Dermis blood vessel endothelial cell (primary cell): ENCODE data around the gene ZXDC. TPM values are rescaled to one million over a fixed set of nuclear protein-coding genes. Genes with fewer than 3 reads are reported as not detected.
A peak's percentile ranks its signal among the peaks of the same experiment; 100 is the strongest.

Experiments
- DNase-seq: peaks from one replicate; pipeline ENCODE4 v3.0.0; 2010
- total RNA-seq: library from RNA; depleted of rRNA; stranded (reverse); fragments of >200 nt; gene quantifications from 2 replicates; pipeline ENCODE4 v1.2.3, GENCODE V29; 2014

The ZXDC gene
- total RNA-seq, 1 donor from 2014 or later, result 22.8 TPM

DNA sequence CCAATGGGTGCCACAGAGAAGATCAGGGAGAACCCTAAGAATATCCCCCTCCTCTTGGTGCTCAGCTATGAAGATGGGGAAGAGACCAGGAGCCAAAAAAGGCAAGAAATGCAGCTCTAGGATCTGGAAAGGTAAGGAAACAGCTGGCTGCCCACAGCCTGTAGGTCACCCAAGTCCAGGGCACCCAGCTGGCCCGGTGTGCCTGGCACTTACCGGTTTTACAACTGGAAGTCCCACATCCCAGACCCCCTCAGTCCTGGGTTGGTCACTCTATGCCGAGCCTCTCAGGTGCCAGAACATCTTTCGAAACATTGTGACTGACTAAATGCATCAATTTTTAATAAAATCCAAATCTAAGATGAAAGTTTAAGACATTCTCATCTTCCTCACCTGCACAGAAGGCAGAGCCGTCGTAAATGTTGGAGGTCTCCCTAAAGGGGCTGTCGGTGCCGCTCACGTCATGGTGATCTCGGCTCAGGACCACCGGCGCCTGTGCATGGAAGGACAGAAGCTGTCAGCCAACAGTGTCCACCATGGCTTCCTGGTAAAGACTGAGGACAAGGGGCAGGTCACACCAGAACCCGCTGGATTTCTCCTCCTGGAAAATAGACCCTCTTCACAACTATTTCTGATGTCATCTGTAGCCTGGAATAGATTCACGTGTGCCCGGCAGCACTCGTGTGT is 13.3 kb upstream of the ZXDC start:
- no peak for DNase-seq

DNA sequence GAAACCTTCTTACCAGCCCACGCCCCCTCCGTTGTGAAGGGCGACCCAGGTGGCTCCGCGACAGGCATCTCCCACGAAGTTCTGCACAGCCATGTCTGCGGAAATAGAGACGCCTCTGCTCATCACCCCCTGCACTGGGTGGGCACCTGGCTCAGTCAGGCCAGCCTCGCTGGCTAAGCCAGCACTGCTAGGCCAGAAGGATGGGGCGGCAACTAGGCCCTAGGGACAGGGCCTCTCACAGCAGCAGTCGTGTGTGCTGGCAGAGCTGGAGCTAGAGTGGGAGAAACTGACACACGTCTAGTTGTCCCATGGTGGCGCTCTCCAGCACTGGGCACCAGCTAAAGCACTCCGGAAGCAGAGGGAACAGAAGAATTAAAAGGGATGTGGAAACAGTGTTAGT is 12.5 kb upstream of the ZXDC start:
- no peak for DNase-seq

DNA sequence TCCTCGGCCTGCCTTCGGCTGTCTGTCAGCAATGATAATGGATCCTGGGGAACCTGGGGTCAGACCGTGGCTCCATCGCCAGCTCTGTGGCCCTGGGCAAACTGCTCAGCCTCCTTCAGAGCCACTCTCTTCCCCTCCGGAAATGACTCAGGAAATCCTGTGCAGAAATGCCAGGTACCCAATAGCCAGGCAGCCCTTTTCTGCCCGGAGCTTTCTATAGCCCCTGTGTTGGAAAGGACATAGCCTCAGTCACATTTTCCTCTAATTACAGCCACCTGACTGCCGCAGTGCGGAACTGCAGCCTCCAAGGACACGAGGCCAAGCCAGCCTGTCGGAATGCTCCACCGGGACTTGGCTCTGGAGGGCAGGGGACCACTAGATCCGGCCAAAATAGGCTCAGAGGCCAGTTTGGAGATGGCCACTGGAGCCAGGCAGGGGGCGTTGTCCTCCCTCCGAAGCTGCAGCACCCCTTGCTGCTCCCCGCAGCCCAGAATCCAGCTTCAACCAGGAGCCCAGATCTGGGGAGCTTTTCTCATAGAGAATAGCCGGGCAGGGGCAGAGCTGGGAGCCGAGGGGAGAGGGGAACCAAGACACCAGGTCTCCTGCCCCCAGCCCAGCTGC is 11.6 kb upstream of the ZXDC start:
- DNase-seq, result peak; percentile 76

DNA sequence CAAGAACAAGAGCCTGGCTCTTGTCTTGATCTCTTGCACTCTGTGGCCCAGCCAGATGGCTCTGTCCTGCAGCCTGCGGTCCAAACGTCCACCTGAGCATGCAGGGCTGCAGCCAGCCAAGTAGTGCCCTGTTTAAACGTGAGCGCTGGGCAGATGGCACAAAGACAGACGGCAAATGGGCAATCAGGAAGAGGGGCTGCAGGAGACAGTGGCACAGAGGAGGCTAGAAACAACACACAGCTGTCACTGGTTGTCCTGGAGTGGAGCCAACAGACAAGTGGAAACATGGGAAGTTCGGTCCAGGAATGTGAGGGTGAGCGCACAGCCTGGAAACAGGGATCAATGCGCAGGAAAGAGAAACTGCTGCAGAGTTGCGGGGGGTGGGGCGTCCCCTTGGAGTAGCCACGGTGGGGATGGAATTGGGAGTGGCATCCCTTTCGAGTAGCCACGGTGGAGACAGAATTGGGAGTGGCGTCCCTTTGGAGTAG is 10.7 kb upstream of the ZXDC start:
- DNase-seq, result peak; percentile 39

DNA sequence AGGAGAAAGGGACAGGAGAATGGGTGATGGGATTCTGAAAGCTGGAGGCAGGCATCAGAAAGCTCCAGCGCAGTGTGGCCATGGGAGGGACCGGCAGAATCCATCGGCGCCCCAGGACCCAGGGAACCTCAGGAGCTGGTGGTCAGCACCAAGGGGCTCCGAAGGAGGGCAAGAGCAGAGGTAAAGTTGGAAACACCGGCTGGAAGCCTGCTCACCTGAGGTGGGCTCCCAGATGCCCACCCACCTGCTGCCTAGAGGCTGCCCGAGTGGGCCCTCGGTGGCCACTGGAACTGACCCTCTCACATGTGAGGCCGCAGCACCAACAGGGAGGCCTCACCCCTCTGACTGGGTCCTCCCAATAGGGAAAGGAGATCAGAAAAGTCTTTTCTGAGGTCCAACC is 10.3 kb upstream of the ZXDC start:
- no peak for DNase-seq

DNA sequence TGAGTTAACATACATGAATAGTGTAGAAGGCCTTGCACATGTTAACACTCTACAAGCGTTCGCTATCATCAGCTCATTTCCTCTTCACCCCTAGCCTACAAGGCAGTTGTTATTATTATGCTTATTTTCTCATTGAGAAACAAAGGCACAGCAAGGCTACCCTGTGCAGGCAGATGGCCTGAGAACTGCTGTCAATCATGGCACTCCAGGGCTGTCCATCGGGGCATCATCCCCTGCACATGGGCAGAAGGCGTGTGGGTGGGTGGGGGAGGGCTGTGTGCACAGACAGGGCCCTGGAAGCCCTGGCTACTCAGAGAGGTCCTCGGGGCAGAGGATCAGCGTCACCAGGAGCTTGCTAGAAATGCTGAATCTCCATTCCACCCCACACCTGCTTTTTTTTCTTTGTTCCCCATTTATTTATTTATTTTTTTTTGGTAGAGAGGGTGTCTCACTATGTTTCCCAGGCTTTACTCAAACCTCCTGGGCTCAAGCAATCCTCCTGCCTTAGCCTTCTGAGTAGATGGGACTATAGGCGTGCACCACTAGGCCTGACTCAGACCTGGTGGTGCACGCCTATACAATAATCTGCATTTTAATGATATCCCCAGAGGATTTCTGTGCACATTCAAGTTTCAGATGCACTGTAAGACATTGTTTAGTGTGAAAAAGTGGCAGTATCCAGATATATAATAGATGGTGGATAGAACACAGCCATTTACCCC is 9.6 kb upstream of the ZXDC start:
- DNase-seq, result no peak

DNA sequence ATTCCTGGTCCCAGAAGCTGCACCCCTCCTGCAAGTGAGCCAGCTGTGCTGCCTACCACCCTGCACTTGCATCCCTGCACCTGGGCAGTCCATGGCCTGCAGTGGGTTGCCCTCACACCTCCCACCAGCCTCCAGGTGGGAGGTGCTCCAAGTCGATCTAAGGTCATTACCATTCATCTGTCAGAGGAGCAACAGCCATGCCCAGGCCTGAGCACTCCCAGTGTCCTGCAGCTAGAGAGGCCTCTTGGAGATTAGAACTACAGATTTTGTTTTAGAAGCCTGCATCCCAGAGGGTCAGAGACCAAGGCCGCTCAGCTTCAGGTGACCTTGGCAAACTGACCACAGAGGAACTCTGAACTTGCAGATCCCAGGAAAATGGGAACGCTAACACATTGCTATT is 9.0 kb upstream of the ZXDC start:
- DNase-seq, result no peak

DNA sequence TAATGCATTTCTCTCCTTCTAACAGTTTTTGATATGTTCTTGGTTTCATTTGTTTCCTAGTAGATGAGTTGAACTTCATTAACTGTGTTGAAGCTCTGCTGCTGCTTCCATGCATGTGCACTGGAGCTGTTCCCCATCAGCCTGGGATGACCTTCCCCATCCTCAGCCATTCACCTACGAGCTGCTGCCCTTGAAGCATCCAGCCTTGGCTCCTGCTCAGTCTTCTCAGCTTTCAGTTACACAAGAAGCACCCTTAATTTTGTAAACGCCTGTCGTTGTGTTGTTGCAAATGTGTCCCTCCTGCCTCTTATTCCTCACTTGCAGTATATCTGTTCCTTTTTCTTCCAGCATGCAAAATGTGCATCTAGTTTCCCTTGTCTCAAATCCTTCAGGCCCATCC is 8.5 kb upstream of the ZXDC start:
- no peak for DNase-seq

DNA sequence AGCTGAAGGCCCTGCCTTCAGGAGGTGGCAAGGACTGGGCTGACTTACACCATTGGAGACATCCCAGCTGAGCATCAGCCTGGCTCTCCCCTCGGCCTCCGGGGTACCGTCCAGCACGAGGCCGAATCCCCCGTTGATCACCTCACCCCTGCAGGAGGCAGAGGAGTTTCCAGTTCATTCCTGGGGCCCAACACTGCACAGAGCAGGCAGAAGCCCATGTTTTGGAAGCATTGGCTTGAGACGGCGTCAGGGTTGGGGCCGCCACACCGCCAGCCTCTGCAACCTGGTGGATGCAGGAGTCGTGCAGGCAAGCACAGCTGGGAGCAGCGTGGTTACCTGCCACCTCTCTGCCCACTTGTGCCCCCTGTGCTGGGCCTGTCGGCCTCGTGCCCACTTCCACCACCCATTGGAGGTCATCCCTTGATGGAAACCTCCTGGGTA is 7.7 kb upstream of the ZXDC start:
- DNase-seq, result no peak

DNA sequence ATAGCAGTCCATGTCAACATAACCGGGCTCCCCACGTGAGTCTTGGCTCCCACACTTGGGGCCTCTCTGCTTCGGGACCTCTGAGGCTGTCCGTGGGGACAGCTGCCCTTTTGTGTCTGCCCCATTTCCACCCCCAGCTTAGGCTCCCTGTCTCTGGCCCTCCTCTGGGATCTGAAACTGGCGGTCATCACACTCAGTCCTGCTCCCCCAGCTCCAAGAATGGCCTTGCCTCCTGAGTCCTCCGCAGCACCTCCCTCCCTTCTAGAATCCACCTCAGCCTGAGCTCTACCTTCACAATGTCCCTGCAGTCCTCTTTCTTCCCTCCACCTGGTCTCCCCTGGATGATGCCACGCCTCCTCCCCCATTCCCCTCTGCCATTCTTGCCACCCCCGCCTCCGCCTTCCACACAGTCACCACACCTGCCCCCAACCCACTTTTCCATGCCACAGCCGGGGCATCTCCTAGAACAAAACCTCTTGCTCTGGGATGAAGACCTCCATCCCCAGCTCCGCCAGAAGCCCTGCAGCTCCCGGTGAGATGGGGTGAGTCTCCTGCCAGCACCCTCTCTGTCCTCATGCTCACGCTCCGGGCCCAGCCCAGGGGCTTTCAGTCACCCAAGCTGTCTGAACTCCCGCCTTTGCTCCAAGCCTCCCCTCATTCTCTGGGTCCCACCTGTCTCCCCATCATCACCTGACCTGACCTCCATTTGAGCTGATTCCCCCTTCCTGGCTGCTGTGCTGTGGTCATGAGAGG is 7.0 kb upstream of the ZXDC start:
- no peak for DNase-seq

DNA sequence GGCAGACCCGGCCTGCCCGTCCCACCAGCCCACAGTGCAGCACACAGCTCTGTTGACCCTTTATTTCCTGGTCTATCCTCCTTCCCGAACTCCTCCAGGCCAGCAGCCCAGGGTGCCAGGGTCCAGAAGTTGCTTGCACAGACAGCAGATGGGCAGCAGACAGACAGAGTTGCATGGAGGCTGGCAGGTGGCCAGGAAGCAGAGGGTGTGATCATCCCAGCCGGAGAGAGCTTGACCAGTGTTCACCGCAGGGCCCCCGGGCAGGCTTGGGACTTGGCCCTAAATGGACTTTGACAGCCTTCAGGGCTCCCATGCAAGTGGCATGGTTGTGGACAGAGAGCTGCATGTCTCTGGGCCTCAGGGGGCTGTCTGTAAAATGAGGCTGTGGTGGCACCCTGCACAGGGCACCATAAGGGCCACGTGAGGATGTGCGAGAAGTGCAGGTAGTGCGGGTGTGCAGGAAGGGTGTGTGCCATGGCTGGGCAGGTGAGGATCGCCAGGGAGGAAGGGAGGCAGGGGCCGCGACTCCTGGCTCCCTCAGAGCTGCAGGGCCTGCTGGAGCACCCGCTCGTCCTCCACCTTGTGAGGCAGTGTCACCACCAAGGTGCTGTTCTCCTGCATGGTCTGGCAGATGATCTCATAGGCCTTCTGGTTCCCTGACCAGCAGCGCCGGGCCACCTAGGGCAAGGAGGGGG is 6.3 kb upstream of the ZXDC start:
- no peak for DNase-seq

DNA sequence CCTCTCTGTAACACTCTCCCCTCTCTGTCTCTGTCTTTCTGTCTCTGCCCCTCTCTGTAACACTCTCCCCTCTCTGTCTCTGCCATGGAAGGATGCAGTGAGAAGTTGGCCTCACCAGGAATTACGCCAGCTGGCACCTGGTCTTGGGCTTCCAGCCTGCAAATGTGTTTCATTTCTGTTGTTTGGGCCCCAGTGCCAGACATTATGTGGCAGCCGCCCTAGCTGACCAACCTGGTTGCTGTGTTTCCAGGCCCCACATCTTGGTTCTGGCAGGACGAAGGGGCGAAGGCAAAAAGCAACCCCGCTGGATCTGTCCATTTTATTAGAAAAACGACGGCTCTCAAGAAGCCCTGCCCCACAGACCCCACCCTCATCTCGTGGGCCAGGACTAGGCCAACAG is 5.2 kb upstream of the ZXDC start:
- no peak for DNase-seq

DNA sequence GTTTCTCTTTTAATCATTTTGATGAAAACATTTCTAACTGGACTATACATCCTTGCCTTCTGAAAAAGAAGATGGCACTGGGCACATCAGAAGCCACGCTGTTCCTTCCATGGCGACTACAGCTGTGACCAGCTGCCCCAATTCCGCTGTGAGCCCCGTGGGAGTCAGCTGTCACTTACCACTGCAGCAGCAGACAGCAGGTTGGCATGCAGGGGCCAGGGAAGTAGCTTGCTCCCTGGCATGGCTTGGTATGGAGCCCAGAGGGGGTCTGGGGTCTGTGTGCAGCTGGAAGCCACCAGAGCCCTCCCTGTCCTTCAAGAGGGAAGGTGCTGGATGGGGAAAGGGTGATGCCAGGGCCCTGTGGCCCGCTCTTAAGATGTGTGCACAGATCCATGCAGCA is 4.5 kb upstream of the ZXDC start:
- DNase-seq, result no peak

DNA sequence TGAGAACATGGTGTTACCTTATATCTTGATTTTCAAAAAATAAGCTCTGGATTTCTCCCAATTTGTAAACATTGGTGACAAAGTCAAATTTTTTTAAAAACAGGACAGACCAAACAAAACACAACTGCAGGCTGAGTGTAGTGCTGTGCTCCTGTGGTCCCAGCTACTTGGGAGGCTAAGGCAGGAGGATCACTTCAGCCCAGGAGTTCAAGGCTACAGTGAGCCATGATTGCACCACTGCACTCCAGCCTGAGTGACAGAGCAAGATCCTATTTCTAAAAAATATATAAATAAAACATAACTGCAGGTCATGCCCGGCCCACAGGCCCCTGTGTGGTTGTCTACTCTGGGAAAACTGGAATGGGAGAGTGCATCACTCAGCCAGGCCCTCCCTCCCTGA is 4.0 kb upstream of the ZXDC start:
- DNase-seq, result no peak

DNA sequence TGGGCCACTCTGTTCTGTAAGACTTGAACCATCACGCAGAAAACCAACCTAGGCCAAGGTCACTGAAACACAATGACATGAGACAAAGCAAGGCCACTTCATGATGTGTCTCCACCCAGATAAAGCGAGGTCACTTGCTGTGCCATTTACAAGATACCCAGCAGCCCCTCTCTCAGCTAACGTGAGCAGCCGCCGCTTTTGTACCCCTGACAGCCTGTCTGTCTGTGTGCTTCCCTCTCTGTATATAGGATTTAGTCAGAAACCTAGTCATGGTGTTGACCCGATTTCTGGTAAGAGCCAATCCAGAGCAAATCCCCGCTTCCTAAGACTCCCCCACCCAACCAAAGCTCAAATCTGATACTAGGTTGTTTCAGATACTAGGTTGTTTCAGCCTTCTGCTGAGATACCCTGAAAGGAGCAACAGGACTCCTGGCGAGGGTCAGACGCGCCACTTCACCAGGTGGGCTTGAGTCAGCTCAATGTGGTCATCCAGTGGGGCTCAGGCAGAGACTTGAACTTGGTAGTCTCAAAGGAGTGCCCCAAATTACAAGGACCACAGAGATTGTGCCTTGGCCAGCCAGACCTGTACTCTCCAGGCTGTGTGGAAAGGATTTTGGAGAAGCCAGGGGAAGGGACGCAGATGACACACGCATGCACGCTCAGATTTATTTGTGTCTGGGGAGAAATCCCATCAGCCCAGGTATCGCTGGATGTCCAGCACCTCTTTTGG is 3.1 kb upstream of the ZXDC start:
- no peak for DNase-seq

DNA sequence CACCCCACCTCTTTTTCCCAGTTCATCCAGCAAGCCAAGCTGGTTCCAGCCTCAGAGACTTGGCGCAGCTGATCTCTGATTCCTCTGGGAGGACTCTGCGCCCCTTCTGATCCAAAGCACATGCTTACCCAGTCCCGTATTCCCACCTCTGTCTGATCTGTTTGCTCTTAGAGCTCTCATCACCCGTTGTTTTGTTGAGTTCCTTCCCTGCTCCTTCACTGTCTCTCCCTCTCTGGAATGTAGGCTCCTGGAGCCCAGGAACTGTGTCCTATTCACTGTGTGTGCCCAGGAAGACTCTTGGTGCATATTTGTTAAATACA is 1.3 kb upstream of the ZXDC start:
- no peak for DNase-seq

DNA sequence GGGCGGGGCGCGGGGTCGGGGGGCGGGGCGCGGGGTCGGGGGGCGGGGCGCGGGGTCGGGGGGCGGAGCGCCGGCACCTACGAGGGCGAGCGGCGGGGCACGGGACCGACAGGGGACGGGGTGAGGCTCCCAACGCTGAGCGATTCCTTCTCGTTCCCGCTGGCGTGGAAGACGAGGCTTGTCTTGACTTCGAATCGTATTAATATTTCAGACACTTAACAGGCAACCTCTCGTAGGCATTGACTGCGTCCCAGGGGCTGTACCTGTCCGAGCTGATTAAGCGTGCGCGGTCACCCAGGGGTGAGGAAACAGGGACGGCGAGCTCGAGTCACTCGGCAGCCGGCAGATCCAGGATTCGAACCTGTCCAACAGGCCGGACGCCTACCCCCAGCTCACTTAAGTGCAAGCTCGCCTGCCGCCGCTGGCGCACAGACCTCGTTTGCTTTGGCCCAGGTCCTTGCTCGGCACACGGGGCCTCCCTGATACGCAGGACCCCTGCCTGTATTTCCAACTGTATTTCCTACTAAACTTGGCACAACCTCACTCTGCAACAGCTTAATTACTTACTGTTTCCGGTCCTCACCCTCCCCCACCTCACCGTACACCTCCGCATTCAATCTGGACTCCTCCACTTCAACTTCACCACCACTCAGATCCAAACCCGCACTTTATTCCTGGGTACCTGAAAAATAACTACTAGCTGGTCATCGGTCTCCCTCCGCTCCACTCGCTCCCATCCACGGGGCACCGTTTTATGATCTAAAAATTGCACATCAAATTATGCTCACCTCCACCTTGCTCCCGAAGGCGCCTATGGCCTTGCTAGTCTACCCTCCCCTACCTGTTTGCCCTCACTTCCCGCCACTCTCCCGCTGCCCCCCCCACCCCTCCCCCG is 722 bp upstream of the ZXDC start:
- peak; percentile 63 for DNase-seq

DNA sequence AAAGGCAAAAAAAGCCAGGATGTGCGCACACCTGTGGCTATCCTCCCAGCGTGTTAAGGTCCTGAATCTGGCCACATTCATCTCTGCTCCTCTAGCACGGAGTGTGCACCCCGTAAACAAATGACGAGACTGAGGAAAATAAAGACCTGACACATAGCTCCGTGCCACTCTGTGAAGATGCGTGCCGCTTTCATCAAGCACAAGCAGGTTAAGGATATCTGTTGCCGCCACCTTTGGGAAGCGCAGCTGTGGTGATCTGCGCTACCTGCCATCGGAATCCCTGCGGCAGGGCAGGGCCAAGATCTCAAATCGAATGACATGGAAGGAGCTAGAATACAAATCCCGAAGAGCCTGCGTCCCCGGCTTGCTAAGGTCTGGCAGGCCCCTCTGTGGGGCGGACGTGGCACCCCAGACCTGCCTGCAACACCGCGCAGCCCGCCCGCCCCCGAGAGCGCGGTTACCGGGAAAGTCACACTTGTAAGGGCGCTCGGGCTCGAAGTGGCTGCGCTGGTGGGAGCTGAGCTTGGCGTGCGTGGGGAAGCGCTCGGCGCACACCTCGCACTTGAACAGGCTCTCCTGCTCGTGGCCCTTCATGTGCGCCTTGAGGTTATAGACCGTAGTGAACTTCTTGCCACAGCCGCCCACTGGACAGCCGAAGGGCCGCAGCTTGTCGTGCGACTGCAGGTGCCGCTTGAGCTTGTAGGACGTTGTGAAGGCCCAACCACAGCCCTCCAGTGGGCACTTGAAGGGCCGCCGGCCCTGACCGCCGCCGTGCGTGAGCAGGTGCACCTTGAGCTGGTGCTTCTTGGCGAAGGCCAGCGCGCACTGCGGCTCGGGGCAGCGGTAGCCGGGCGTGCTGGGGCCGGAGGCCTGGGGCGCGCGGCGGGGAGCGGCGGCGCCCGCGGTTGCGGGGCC is 936 bp downstream of the ZXDC start:
- DNase-seq, result peak; percentile 74

DNA sequence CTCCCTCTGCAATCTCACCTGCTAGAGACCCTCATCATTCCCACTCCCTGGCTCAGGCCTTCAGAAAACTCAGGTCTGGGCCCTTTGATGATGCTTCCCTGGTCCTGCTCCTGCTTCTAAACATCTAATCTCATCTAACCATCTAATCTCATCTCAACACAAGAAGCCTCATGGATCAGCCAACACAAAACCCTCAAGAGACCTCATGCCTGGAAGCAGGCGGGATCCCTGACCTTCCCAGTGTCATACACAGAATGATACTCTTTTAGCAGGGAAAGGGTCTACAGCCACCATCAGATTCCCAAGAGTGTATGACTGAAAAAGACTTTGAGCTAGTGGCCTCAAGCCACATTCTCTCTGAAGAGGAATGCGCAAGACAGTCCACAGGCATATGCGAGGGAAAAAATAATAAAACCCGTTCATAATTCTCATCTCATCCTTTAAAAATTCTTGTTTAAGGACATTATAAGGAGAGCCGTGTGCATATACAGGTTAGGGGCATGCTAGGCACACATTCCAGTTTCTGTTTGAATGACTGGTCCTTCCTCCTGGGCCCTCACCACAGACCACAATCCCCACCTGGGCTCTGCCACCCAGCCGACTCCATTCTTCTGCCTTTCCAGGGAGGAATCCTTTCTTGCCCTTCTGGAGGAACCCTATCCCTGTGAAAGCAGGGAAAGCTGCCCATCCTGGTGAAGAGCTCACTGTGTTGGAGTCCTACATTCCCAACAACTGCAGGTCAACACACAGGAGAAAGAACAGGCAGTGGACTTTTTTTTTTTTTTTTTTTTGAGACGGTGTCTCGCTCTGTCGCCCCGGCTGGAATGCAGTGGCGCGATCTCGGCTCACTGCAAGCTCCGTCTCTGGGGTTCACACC is 2.2 kb downstream of the ZXDC start:
- no peak for DNase-seq
